GM21381 (cell line): ENCODE data around the gene LRRC26.

Experiments used
- ATAC-seq: cut with Tn5 transposase; IDR thresholded peaks from one replicate; pipeline ENCODE4 v1.9.1; 2021; ENCODE audit warnings: mild to moderate bottlenecking, moderate library complexity; ENCODE audit not compliant: unreplicated experiment

Gene LRRC26

DNA sequence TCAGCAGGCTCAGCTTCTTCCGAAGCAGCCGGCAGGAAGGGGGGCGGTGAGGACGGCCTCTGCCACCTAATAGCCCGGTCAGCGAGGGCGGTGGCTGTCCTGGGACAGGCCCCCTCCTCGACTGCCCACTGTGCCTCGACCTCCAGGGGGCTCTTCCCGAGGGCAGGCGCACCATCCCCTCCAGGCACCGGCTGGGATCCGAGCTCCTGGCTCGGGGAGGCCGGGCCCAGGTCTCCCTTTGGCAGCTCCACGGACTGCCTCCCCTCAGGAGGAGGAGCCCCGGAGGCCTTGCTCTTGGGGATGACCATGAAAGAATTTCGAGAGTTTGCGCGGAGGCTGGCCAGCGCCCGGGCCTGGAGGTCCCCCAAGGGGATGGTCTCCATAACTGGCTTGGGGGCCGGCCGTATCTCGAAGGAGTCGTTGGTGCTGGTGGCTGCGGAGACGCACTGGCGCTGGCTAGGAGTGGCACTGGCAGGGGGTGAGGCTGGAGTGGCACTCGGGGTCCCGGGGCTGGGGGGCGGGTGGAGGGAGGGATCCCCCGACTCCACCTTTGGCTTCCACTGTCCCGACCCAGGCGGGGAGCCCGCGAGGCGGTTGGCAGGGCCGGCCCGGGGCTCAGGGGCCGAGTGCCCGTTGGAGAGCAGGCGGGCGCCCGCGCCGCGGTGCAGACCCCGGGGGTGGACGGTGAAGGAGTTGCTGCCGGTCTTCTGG lies 29.7 kb upstream of the LRRC26 start:
- ATAC-seq = no peak

- ATAC-seq = no peak
Observed at GRCh38 chr9:137198902-137199283, 29.0 kb upstream of the LRRC26 start.

DNA sequence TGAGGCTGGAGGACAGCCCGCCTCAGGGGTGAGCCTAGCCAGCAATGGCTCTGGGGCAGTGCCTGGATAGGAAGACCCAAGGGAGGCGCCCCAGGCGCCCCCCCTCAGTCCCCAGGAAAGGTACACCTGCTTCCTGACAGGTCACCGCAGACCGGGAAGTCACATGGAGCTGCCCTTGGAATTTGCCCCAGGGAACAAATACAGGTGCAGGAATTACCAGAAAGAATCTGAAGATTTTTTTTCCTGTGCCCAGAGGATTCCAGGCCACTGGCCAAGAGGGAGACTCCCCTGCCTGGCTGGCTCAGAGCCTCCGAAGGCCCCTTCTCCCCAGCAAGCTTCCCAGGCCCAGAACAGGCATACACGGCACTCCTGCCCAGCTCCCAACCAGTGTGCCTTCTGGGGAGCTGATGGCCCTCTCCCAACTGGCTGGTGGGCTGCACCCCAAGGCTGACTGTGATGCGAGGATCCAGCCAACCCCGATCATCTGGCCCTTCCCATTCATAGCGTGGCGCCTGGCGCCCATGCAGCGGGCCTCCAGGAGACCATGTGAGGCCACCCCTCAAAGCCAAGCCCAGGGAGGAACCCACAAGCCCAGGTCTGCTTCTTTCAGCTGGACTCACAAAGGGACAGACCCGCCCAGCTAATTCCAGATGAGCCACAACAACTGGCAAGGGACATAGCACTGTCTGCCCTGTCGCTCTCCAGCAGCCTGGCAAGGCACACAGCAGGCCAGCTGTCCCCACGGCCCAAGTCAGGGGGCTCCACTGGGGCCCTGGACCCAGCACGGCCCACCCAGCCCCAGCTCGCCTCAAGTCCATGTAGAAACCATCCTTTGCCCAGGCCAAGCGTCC lies 28.4 kb upstream of the LRRC26 start:
- ATAC-seq = no peak

- no peak for ATAC-seq
Observed at GRCh38 chr9:137195525-137196220, 25.8 kb upstream of the LRRC26 start.

DNA sequence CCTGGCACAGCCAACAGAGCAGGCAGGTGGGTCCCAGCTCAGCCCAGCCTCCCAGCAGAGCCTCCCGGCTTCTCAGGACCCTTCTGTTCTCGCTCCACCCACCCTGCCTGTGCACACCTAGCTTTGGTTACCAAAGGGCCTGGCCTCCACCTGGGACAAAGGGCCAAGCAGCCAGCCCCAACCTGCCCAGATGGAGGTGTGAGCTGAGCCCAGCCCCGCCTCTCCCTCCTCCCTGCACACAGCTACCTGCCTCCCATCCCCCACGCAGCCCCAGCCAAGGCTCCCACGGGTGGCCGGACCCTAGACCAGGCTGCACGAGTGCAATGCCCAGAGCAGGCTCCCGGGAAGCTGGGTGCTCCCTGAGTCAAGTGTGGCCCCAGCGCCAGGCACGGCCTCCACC lies 25.1 kb upstream of the LRRC26 start:
- no peak for ATAC-seq

GRCh38 chr9:137194388-137194787 lies 24.5 kb upstream of the LRRC26 start:
- ATAC-seq = no peak

DNA sequence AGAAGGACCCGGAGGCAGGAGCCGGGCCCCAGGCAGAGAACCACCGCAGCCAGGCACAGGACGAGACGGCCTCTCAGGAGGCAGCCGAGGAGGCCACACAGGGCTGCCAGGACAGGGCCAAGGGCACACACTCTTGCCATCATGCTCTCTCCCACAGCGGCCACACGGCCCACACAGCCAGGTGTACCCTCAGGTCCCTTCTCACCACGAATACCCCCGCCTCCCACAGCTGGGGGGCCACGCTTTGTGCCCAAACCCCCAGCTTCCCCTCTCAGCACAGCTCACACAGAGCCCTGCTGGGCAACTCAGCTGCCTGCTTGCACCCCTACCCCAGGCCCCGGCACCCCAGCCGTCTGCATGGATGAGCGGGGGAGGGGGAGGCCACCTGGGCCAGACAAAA lies 23.9 kb upstream of the LRRC26 start:
- no peak for ATAC-seq

- no peak for ATAC-seq
Observed at GRCh38 chr9:137192859-137193258, 23.0 kb upstream of the LRRC26 start.

DNA sequence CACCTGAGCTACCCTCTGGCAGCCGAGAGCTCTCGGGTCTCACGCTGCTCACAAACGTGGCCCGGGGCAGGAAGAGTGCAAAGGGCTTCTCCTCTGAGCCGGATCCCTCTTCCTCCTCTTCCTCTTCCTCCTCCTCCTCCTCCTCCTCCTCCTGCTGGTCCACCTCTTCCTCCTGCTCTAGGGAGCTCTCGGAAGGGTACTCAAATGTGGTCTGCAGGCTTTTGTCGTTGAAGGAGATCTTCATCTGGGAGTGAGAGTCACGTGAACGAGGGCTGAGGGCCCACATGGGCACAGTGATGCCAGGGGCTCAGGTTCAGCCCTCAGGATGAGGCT lies 22.6 kb upstream of the LRRC26 start:
- ATAC-seq = no peak

GRCh38 chr9:137191691-137192447 lies 22.0 kb upstream of the LRRC26 start:
- ATAC-seq = no peak

DNA sequence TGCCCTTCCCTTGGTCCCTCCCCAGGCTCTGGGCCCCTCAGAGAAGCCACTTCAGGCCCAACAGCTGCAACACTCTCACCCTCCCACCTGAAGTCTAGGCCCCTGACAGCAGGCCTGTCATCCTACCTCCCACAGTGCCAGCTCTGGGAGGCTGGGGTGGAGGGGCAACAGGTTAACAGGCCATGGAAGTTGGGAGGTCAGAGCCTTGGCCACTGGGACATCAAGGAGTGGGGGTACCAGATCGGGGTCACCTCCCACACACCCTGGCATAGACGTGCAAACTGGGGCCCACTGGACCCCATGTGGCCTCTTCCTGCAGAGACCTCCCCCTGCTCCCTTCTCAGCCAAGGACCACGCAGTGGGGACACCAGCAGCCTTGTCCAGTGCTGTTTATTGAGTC lies 21.4 kb upstream of the LRRC26 start:
- no peak for ATAC-seq

DNA sequence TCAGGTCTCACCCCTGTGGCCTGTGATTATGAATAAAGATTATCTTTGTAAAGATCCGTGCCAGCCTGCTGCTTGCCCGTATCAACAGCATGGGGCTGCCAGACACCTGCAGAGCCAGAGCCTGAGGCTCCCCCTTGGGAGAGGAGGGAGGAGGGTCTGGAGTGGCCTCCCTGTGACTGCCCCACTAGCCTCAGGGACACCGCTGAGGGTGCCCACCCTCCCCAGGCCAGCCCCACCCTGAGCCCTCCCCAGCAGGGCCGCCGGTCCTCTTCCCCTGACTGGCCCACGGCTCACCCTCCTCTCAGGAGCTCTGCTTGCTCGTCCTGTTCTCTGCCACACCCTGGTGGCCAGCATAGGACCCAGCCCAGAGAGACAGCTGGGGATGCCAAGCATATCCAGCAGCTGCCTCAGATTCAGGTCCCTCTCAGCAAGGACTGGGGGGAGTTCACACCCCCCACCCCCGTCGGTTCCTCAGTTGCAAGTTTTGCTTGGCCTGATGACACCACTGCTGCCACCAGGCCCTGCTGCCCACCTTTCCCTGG lies 20.5 kb upstream of the LRRC26 start:
- ATAC-seq = no peak

GRCh38 chr9:137189297-137190295 lies 19.7 kb upstream of the LRRC26 start:
- ATAC-seq = no peak

DNA sequence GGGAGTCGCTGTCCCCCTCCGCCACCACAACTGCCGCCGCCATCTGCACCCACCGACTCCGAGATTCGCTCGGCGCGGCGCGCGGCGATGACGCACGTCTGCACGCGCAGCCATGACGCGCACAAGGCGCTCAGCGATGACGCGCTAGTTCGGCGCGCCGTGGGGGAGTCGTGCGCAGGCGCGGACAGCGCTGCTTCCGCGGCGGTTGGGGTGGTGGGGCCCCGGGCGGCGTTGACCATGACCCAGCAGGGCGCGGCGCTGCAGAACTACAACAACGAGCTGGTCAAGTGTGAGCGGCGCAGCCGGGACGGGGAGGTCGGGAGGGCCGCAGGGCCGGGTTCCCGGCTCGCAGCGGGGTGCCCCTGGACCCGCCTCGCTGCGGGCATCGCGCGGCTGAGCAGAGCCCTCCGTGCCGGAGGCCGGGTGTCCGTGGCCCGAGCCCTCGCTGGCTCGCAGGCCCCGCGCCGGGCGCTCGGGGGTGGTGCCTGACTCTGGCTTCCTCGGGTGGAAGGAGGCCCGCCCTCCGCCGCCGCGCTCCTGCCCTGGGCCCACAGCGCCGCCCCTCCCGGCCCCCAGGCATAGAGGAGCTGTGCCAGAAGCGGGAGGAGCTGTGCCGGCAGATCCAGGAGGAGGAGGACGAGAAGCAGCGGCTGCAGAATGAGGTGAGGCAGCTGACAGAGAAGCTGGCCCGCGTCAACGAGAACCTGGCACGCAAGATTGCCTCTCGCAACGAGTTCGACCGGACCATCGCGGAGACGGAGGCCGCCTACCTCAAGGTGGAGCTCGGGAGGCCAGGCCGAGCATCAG lies 18.8 kb upstream of the LRRC26 start, which contains the start of the genes ANAPC2 and SSNA1:
TSS of gene ANAPC2 (minus strand) at position 71 of the 807 bp plus-strand sequence. CDS start at position 43, 28 bp downstream.
TSS of gene SSNA1 (plus strand) at position 187 of the 807 bp plus-strand sequence. CDS start at position 238, 51 bp downstream.
- ATAC-seq = peak; percentile 78

GRCh38 chr9:137188086-137188489 lies 18.2 kb upstream of the LRRC26 start:
- no peak for ATAC-seq

DNA sequence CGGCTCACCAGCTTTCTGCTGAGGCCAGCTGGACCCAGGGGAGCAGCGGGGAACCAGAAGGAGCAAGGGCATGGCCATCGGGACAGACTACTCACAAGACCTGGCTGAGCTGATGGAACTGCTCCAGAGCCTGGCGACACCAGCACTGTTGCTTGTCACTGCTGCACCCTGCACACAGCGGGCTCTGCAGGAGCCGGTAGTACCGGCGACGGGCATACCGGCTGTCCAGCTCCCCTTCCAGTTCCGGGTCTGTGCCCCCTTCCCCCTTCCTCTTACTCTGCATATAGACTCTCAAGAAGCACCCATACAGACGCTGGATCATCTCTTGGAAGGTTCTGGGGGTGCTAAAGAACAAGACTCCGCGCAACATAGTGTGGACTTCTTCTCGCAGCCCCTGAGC lies 17.5 kb upstream of the LRRC26 start:
- no peak for ATAC-seq

- ATAC-seq = no peak
Observed at GRCh38 chr9:137186385-137186784, 16.5 kb upstream of the LRRC26 start.

DNA sequence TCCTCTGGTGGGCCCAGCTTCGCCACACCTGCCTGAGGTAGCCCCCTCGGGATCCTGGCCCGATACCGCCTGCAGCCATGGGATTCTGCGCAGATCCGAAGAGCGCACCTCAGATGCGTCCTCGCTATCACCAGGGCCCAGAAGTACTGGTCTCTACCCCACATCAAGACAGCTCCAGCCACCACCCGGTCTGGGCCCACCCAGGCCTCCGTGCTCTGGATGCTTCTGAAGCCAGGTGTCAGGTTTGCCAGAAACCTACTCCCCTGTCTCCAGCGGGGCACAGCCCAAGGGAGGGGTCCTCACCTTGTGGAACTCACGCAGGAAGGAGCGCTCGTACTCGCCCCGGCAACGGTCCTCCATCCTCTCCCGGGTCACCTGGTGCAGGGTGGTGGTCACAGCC lies 16.1 kb upstream of the LRRC26 start:
- no peak for ATAC-seq
